Measurements from ENCODE around the gene PARP15. TPM values are rescaled to one million over a fixed set of nuclear protein-coding genes. Genes with fewer than 3 reads are reported as not detected.

Gene PARP15
- total and polyA plus RNA-seq, 2 donors (not counting 3 experiments of a cell fraction or from before 2014, with no cell fraction given) = 0.81 to 1.4 TPM

DNA sequence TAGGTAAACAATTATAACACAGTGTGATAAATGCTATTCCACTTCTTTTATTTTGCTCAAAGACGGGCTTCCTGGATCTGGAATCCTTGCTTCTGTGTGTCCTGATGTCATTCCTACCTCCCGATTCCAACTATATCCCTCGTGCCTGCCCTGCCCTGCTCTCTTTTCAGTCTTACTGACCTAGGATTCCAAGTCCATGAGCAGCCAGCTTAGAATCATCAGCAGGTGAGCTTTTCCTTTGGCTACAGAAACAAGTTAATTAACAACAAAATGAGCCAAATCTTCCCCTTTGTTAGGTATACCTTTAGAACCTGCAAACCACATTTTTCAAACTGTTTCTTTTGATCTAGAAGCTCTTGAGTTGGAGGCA is 40.8 kb upstream of the PARP15 start:
- intact Hi-C loops (cut with micrococcal nuclease) (no loop called here), dilution Hi-C loops (cut with MboI; ENCODE audit: extremely low pct_ligation_motif_present, low sequenced_read_pairs) (no loop called here)
- no peaks in the 10 kb centered on the region for H3K4me1 ChIP-seq (ENCODE audit: control insufficient read depth, extremely low read depth, insufficient read depth, low read length)
- ChIA-PET POLR2A (no interaction called here), CTCF (no interaction called here)
- no peaks in the 10 kb centered on the region for H3K9me3 ChIP-seq (replicated peaks; ENCODE audit: control insufficient read depth, insufficient read depth, low read length)
- no TSS peak for BruUV-seq (replicated peaks)
- H3K27ac ChIP-seq (ENCODE audit: insufficient read depth, low read depth, low read length) = no peak overlapping the region
- peak; percentile 12 for FAIRE-seq
- H3K36me3 ChIP-seq (ENCODE audit: control insufficient read depth in 2 of 2, extremely low read depth in 1 of 2, insufficient read depth in 2 of 2, low read length in 2 of 2) = peaks cover 4 to 5% of the 10 kb centered on the region in 2 experiments
- H3K79me2 ChIP-seq (ENCODE audit: control insufficient read depth, insufficient read depth, low read length) = no peaks in the 10 kb centered on the region
- H3K9me1 ChIP-seq (replicated peaks; ENCODE audit: control insufficient read depth, extremely low read depth, insufficient read depth, low read length) = no peaks in the 10 kb centered on the region
- no peak for DNase-seq (ENCODE audit: low read depth, low spot score)
- no peaks in the 10 kb centered on the region for H3K27me3 ChIP-seq (ENCODE audit: control insufficient read depth in 2 of 2, insufficient read depth in 2 of 2, low read length in 2 of 2)
- no peak overlapping the region for H3K4me2 ChIP-seq (ENCODE audit: insufficient read depth, low read length)
- no peaks in the 10 kb centered on the region for H4K20me1 ChIP-seq (replicated peaks; ENCODE audit: control insufficient read depth, extremely low read depth, insufficient read depth, low read length)
- no peak overlapping the region for H3K4me3 ChIP-seq (replicated peaks in 1 of 3; ENCODE audit: insufficient read depth in 1 of 3, low read depth in 1 of 3, low read length in 3 of 3)
- TF ChIP-seq EZH2 (IDR thresholded peaks at IDR 0.05; ENCODE audit: borderline replicate concordance, low read depth, low read length, severe bottlenecking) (no peak), POLR2AphosphoS5 (IDR thresholded peaks at IDR 0.05; ENCODE audit: insufficient read depth, low read depth, low read length) (no peak), JUN (IDR thresholded peaks at IDR 0.05; ENCODE audit: borderline replicate concordance, insufficient read depth, insufficient read length, low read depth) (no peak), FOS (IDR thresholded peaks at IDR 0.05; ENCODE audit: borderline replicate concordance, insufficient read depth, low read length) (no peak), MYC (IDR thresholded peaks at IDR 0.05; ENCODE audit: low read depth, low read length) (no peak), GATA2 (IDR thresholded peaks at IDR 0.05; ENCODE audit: insufficient read depth, insufficient read length, low read depth, low read length) (no peak), POLR2A (IDR thresholded peaks at IDR 0.05; ENCODE audit: low read depth, low read length) (no peak)
- TF ChIP-seq, protein P1, sequence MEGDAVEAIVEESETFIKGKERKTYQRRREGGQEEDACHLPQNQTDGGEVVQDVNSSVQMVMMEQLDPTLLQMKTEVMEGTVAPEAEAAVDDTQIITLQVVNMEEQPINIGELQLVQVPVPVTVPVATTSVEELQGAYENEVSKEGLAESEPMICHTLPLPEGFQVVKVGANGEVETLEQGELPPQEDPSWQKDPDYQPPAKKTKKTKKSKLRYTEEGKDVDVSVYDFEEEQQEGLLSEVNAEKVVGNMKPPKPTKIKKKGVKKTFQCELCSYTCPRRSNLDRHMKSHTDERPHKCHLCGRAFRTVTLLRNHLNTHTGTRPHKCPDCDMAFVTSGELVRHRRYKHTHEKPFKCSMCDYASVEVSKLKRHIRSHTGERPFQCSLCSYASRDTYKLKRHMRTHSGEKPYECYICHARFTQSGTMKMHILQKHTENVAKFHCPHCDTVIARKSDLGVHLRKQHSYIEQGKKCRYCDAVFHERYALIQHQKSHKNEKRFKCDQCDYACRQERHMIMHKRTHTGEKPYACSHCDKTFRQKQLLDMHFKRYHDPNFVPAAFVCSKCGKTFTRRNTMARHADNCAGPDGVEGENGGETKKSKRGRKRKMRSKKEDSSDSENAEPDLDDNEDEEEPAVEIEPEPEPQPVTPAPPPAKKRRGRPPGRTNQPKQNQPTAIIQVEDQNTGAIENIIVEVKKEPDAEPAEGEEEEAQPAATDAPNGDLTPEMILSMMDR (IDR thresholded peaks at IDR 0.05; ENCODE audit: extremely low read depth in 1 of 2, insufficient read depth in 1 of 2, low read depth in 1 of 2, low read length in 2 of 2) = no peak
- TF ChIP-seq, protein P2, sequence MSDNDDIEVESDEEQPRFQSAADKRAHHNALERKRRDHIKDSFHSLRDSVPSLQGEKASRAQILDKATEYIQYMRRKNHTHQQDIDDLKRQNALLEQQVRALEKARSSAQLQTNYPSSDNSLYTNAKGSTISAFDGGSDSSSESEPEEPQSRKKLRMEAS (IDR thresholded peaks at IDR 0.05; ENCODE audit: insufficient read depth, insufficient read length) = no peak
- no peak overlapping the region for H3K9ac ChIP-seq (replicated peaks; ENCODE audit: extremely low read depth, insufficient read depth, low read length)
- H2AFZ ChIP-seq (ENCODE audit: low read depth, low read length) = no peak overlapping the region

Data from endothelial cell of umbilical vein (primary cell).